ENCODE measurements around the gene TTC39A.

DNA sequence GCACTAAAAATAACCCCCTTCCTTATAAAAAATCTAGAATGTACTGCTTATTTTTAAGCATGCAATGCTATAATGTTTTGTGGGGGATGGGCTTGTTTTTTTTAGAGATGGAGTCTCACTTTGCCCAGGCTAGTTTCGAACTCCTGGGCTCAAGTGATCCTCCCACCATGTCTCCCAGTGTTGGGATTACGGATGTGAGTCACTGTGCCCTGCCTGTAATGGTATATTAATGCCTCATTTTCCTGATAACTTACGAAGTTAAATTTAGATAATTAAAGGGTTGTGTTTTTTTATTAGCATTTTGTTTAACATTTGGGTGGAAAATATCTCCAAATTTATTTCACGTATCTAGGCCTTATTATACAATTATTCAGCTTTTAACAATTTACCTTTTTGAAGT lies 87.8 kb downstream of the TTC39A start:
- no peak for TF ChIP-seq CTCF (IDR thresholded peaks at IDR 0.05)
- no peak for TF ChIP-seq POLR2AphosphoS5 (IDR thresholded peaks at IDR 0.05)

Measured in gastroesophageal sphincter (tissue), 3 donors.